BE2C (cell line): Measurements from ENCODE around the gene TMPRSS11B.

Experiments used
- DNase-seq: peaks from one replicate; pipeline ENCODE4 v3.0.0-alpha.2; 2020
- H3K27me3 ChIP-seq: fragments of 250-450 bp; sonication (Bioruptor Pico); 2 replicates; pipeline ENCODE4 v1.5.1; 2020; ENCODE audit warnings: mild to moderate bottlenecking
- H3K36me3 ChIP-seq: fragments of 250-450 bp; sonication (Bioruptor Pico); 2 replicates; pipeline ENCODE4 v1.5.1; 2020; ENCODE audit warnings: mild to moderate bottlenecking
- H3K4me1 ChIP-seq: fragments of 250-450 bp; sonication (Bioruptor Pico); 2 replicates; pipeline ENCODE4 v1.5.1; 2020
- H3K4me3 ChIP-seq: 2 replicates; pipeline ENCODE4 v1.5.1; 2011; ENCODE audit warnings: low read depth, low read length
- H3K9me3 ChIP-seq: fragments of 250-450 bp; sonication (Bioruptor Pico); 2 replicates; pipeline ENCODE4 v1.5.1; 2020
- TF ChIP-seq, protein P1 (sequence below): IDR thresholded peaks from 2 replicates; pipeline ENCODE4 v1.5.1; 2012; ENCODE audit warnings: mild to moderate bottlenecking, low read depth, low read length

The TMPRSS11B gene

DNA sequence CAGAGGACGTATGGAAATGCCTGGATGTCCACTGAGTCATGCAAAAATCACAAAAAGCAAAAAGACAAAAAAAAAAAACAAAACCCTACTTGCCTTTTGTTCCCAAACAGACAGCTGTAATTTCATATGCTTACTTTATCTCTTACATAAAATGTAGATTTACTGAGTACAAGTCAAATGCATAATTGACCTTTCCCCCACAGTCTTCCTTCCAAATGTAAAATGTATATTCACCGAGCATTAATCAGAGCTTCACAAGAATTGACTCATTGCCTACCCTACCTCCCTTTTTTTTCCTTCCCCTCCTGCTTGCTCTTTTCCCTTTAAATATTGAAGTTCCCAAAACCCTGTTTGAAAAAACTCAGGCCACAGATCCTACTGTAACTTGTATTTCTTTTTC, 32.5 kb upstream of the TMPRSS11B start:
- peaks cover 7% of the 10 kb centered on the region for H3K27me3 ChIP-seq
- no peak for DNase-seq
- TF ChIP-seq, protein P1, sequence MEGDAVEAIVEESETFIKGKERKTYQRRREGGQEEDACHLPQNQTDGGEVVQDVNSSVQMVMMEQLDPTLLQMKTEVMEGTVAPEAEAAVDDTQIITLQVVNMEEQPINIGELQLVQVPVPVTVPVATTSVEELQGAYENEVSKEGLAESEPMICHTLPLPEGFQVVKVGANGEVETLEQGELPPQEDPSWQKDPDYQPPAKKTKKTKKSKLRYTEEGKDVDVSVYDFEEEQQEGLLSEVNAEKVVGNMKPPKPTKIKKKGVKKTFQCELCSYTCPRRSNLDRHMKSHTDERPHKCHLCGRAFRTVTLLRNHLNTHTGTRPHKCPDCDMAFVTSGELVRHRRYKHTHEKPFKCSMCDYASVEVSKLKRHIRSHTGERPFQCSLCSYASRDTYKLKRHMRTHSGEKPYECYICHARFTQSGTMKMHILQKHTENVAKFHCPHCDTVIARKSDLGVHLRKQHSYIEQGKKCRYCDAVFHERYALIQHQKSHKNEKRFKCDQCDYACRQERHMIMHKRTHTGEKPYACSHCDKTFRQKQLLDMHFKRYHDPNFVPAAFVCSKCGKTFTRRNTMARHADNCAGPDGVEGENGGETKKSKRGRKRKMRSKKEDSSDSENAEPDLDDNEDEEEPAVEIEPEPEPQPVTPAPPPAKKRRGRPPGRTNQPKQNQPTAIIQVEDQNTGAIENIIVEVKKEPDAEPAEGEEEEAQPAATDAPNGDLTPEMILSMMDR: no peak
- no peaks in the 10 kb centered on the region for H3K36me3 ChIP-seq
- H3K9me3 ChIP-seq: no peaks in the 10 kb centered on the region
- no peak overlapping the region for H3K4me3 ChIP-seq
- H3K4me1 ChIP-seq: no peaks in the 10 kb centered on the region

DNA sequence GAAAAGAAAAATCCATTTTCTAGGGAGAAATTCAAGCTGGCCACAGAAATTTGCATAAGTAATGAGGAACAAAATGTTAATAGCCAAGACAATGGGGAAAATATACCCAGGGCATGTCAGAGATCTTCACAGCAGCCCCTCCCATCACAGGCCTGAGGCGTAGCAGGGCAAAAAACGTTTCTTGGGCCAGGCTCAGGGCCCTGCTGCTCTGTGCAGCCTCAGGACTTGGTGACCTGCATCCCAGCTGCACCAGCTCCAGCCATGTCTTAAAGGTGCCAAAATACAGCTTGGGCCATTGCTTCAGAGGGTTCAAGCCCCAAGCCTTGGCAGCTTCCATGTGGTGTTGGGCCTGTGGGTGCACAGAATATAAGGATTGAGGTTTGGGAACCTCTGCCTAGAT, 32.1 kb upstream of the TMPRSS11B start:
- no peak overlapping the region for H3K4me3 ChIP-seq
- TF ChIP-seq, protein P1: no peak
- peaks cover 11% of the 10 kb centered on the region for H3K27me3 ChIP-seq
- DNase-seq: no peak
- no peaks in the 10 kb centered on the region for H3K36me3 ChIP-seq
- no peaks in the 10 kb centered on the region for H3K9me3 ChIP-seq
- no peaks in the 10 kb centered on the region for H3K4me1 ChIP-seq

DNA sequence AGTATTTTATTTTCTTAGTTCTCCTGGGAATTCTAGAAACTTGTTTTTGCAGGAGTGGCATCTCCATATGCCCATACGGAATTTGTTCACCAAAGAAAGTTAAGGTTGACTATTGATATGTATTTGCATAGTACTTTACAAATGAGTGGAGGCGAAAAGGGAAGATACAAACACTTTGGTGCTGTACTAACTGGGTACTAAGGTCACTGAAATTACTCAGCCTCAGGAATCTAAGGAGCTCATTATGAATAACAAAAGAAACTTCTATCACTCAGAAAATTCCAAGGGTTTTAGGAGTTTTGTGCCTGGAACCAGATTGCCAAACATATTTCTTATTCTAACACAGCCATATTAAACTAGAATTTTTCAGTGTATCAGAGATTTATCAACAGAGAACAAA, 27.4 kb upstream of the TMPRSS11B start:
- H3K9me3 ChIP-seq: no peaks in the 10 kb centered on the region
- DNase-seq: no peak
- no peaks in the 10 kb centered on the region for H3K36me3 ChIP-seq
- H3K4me1 ChIP-seq: no peaks in the 10 kb centered on the region
- no peak overlapping the region for H3K4me3 ChIP-seq
- TF ChIP-seq, protein P1: no peak
- H3K27me3 ChIP-seq: peaks cover 14% of the 10 kb centered on the region

DNA sequence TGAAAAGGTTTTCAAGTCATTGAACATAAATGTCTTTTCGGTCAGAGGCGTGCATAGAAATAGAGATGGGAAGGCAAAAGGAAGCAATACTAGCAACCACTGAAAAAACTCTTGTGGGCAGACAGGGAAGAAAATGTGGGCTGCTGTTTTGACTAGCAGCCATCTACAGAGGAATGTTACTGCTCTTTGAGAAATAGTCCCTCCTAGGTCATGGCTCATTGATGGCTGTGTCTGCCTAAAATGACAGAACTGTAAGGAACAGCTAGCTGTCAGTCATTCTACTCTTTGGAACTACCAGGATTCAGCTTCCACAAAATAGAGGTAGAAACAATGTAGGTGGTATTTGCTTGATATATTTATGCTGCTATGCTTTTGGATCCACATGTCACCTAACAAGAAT, 26.9 kb upstream of the TMPRSS11B start:
- DNase-seq: no peak
- TF ChIP-seq, protein P1: no peak
- no peaks in the 10 kb centered on the region for H3K36me3 ChIP-seq
- H3K4me3 ChIP-seq: peak overlapping the region; percentile 19; the same call in 1 of the 2 replicates
- H3K27me3 ChIP-seq: peaks cover 14% of the 10 kb centered on the region
- no peaks in the 10 kb centered on the region for H3K4me1 ChIP-seq
- H3K9me3 ChIP-seq: no peaks in the 10 kb centered on the region

DNA sequence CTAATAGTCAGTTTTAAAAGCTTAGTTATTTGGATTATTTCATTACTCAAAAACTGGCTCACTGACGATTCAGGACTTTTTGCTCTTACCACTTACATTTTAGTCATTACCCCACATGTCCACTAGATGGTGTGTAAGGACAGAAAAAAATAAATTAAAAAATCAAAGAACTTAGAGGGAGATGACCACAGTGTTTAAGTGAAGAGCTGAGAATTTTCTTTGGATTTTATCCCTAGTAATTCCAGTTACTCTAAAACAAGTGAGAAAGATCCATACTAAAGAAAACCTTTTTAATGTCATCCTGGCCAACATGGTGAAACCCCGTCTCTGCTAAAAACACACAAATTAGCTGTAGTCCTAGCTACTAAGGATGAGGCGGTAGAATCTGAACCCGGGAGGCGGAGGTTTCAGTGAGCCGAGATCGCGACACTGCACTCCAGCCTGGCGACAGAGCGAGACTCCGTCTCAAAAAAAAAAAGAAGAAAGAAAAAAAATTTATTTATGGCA, 26.4 kb upstream of the TMPRSS11B start:
- no peak for DNase-seq
- Histone ChIP-seq H3K4me3 (peak overlapping the region; percentile 19; the same call in 1 of the 2 replicates), H3K4me1 (no peaks in the 10 kb centered on the region), H3K9me3 (no peaks in the 10 kb centered on the region), H3K27me3 (peaks cover 14% of the 10 kb centered on the region), H3K36me3 (no peaks in the 10 kb centered on the region)
- TF ChIP-seq, protein P1: peak; percentile 63

DNA sequence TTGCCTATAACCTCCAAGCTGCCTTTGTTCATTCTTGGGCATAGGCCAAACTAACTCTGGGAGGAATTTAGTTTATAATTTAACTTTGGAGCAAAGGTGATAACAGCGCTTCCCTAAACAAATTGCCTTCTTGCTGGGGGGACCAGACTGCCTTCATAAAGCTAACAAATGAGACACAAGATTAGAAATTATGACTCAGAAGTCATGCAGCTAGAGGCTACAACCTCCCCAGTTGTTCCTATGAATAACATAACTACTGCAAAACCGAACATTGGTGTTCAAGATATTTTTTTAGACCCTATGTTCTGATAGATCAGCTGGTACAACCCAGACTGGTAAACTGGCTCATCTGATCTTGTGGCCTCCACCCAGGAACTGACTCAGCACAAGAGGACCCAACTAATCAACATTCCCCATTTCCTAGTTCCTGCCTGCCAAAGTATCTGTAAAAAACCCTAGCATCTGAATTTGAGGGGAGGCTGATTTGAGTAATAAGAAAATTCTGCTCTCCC, 22.0 kb upstream of the TMPRSS11B start:
- no peak for DNase-seq
- Histone ChIP-seq H3K4me1 (no peaks in the 10 kb centered on the region), H3K9me3 (no peaks in the 10 kb centered on the region), H3K4me3 (no peak overlapping the region), H3K36me3 (no peaks in the 10 kb centered on the region), H3K27me3 (peaks cover 3% of the 10 kb centered on the region)
- TF ChIP-seq, protein P1: no peak
